CD4-positive, alpha-beta memory T cell (primary cell): ENCODE results near the gene LRTM2. TPM values are rescaled to one million over a fixed set of nuclear protein-coding genes. Genes with fewer than 3 reads are reported as not detected.

Experiments
- CTCF ChIA-PET: fragments of 350-600 bp; sonication (Branson Sonifier 250); formaldehyde crosslinking; loops from one replicate; lab custom pipeline; 2021; ENCODE audit warnings: inconsistent platforms; ENCODE audit not compliant: partially characterized antibody; lab: Charles Lee
- POLR2A ChIA-PET: fragments of 350-600 bp; sonication (Branson Sonifier 250); formaldehyde crosslinking; loops from one replicate; lab custom pipeline; 2021; ENCODE audit not compliant: partially characterized antibody; lab: Charles Lee
- DNase-seq, 5 donors: peaks; one replicate each; pipeline versions ENCODE4 v3.0.0 to v3.0.0-alpha.2; 2020 to 2022; ENCODE audit warnings: mixed read lengths in 1 of 5
- H3K27ac ChIP-seq: one replicate; pipeline ENCODE4 v1.7.0; 2013; ENCODE audit warnings: low read depth, low read length
- H3K27me3 ChIP-seq: 2 replicates; pipeline ENCODE4 v1.7.0; 2013; ENCODE audit warnings: mild to moderate bottlenecking, low read length, moderate library complexity; ENCODE audit not compliant: insufficient read depth
- H3K36me3 ChIP-seq: 2 replicates; pipeline ENCODE4 v1.7.0; 2013; ENCODE audit warnings: mild to moderate bottlenecking, low read length, moderate library complexity; ENCODE audit not compliant: insufficient read depth
- H3K4me1 ChIP-seq: 2 replicates; pipeline ENCODE4 v1.7.0; 2013; ENCODE audit warnings: mild to moderate bottlenecking, low read length, moderate library complexity; ENCODE audit not compliant: insufficient read depth
- H3K4me3 ChIP-seq, 2 donors: one replicate each; pipeline ENCODE4 v1.7.0; 2013; ENCODE audit warnings: low read length in 2 of 2, mild to moderate bottlenecking in 1 of 2
- H3K9me3 ChIP-seq, 2 donors: one replicate each; pipeline ENCODE4 v1.7.0; 2013; ENCODE audit warnings: low read length in 2 of 2, control low read depth in 1 of 2; ENCODE audit not compliant: control insufficient read depth in 1 of 2
- H3K27ac Mint-ChIP-seq, 7 donors: one replicate each; pipeline ENCODE4 v1.8.0; 2020 to 2021; ENCODE audit warnings: mixed read lengths in 7 of 7, mild to moderate bottlenecking in 6 of 7, inconsistent platforms in 3 of 7, moderate library complexity in 3 of 7
- H3K27me3 Mint-ChIP-seq, 2 donors: one replicate each; pipeline ENCODE4 v1.8.0; 2020 to 2021; ENCODE audit warnings: mixed read lengths in 2 of 2
- H3K36me3 Mint-ChIP-seq, 2 donors: one replicate each; pipeline ENCODE4 v1.8.0; 2020 to 2021; ENCODE audit warnings: mixed read lengths in 2 of 2, inconsistent platforms in 1 of 2, mild to moderate bottlenecking in 1 of 2
- H3K4me1 Mint-ChIP-seq, 4 donors: one replicate each; pipeline ENCODE4 v1.8.0; 2020 to 2021; ENCODE audit warnings: mixed read lengths in 4 of 4, mild to moderate bottlenecking in 1 of 4
- H3K4me3 Mint-ChIP-seq, 8 donors: one replicate each; pipeline ENCODE4 v1.8.0; 2020 to 2021; ENCODE audit warnings: mixed read lengths in 8 of 8, mild to moderate bottlenecking in 7 of 8, moderate library complexity in 6 of 8, inconsistent platforms in 3 of 8
- H3K9me3 Mint-ChIP-seq, 8 donors: one replicate each; pipeline ENCODE4 v1.8.0; 2020 to 2021; ENCODE audit warnings: mixed read lengths in 8 of 8, mild to moderate bottlenecking in 5 of 8, inconsistent platforms in 3 of 8, moderate library complexity in 1 of 8
- intact Hi-C: fragments of 100-400 bp; cut with micrococcal nuclease; formaldehyde crosslinking; loops from one replicate; pipeline ENCODE4 v1.15.1; 2023
- polyA plus RNA-seq, 2 donors: library from polyadenylated mRNA; unstranded; fragments of 300-500 nt; fragmentation: Illumina TruSeq; gene quantifications; one replicate each; pipeline ENCODE4 v1.2.3, GENCODE V29; 2021
- total RNA-seq, 2 experiments: library from RNA; stranded (reverse); gene quantifications; one replicate each; pipeline ENCODE4 v1.2.3, GENCODE V29; 2021

Gene LRTM2
- total and polyA plus RNA-seq, 4 experiments from 2014 or later, result not detected

DNA sequence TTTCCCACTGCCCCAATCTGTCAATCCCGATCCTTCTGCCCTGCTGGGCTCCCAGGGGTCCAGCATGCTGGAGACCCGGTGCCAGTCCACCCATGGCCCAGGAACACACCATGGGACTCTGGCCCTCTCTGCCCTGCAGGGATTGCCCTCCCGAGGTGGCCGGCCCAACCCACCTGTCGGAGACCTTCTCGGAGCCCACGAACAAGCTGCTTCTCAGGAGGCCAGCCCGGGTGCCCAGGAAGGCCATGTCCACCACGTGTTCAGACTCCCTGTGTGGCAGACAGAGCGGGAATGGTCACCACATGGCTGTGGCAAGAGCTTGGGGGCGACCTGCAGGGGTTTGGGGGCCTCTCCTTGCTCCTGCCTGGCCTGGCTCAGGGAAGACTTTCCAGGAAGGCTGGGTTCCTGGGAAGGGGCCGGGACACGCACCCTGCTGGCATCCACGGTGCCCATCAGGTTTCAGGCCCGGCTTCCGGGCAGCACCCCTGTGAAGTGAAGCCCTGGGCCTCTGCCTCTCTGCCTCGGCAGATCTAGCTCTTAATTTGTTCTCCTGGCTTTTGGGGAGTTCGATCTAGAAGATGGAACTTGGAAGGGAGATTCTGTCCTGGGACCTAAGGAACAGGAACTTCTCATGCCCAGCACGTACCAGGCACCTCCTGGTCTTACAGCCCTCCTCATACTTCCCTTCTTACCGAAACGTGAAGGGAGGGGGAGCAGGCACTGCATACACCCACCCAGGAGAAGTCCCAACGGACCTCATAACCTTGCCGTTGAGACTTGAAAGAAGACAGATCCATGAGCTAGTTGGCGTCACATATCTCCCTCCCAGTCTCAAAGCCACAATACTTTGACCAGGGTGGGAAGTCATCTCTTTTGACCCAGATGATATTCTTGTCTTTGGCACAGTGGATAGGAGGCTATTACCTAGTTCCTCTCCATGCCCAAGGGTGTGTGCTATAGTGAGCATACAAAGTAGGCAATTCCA, 26.3 kb downstream of the LRTM2 start:
- intact Hi-C loops, result no loop called here
- no peak overlapping the region for H3K27ac ChIP-seq
- no peaks in the 10 kb centered on the region for H3K4me1 ChIP-seq
- H3K36me3 Mint-ChIP-seq, result no peaks in the 10 kb centered on the region
- H3K4me1 Mint-ChIP-seq, result peaks cover 0 to 4% (median 0%) of the 10 kb centered on the region in 4 donors
- peaks cover 6% of the 10 kb centered on the region in 2 donors for H3K27me3 Mint-ChIP-seq
- H3K27me3 ChIP-seq, result no peaks in the 10 kb centered on the region
- no peaks in the 10 kb centered on the region for H3K9me3 Mint-ChIP-seq
- ChIA-PET CTCF (no interaction called here), POLR2A (no interaction called here)
- H3K9me3 ChIP-seq, result no peaks in the 10 kb centered on the region
- no peak overlapping the region for H3K4me3 Mint-ChIP-seq
- no peak overlapping the region for H3K4me3 ChIP-seq
- no peak for DNase-seq
- H3K27ac Mint-ChIP-seq, result no peak overlapping the region
- no peaks in the 10 kb centered on the region for H3K36me3 ChIP-seq

- H3K27ac Mint-ChIP-seq, result no peak overlapping the region
- POLR2A ChIA-PET, result no interaction called here
- CTCF ChIA-PET, result no interaction called here
Observed at GRCh38 chr12:1847411-1847810, 27.0 kb downstream of the LRTM2 start.

DNA sequence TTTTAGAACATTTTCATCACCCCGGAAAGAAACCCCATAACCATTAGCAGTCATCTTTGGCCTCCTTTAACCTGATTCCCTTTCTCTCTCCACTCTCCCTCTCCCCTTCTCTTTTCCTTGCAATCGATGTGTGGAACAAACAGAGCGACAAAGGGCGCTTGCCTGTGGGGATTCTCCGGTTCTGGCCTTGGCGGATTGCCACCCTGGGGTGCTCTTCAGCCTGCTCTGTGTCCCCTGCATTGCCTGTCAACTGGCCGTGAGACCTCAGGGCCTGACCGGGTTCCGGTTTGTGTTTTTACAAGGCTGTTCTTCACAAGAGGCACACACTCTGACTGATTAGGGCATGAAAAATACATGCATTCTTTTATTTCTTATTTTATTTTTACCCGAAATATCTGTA, 27.8 kb downstream of the LRTM2 start:
- peaks cover 0 to 4% (median 0%) of the 10 kb centered on the region in 4 donors for H3K4me1 Mint-ChIP-seq
- H3K27ac Mint-ChIP-seq, result no peak overlapping the region
- H3K36me3 ChIP-seq, result no peaks in the 10 kb centered on the region
- intact Hi-C loops, result no loop called here
- no peak overlapping the region for H3K4me3 Mint-ChIP-seq
- no peaks in the 10 kb centered on the region for H3K4me1 ChIP-seq
- no peaks in the 10 kb centered on the region for H3K27me3 ChIP-seq
- no peaks in the 10 kb centered on the region for H3K9me3 Mint-ChIP-seq
- H3K4me3 ChIP-seq, result no peak overlapping the region
- no peak for DNase-seq
- H3K9me3 ChIP-seq, result no peaks in the 10 kb centered on the region
- H3K36me3 Mint-ChIP-seq, result no peaks in the 10 kb centered on the region
- POLR2A ChIA-PET, result no interaction called here
- CTCF ChIA-PET, result no interaction called here
- H3K27me3 Mint-ChIP-seq, result peaks cover 6% of the 10 kb centered on the region in 2 donors
- H3K27ac ChIP-seq, result no peak overlapping the region

More at GRCh38 chr12:1847411-1847810, 27.0 kb downstream of the LRTM2 start:
- Mint-ChIP-seq H3K9me3 (no peaks in the 10 kb centered on the region), H3K27me3 (peaks cover 6% of the 10 kb centered on the region in 2 donors), H3K4me1 (peaks cover 0 to 4% (median 0%) of the 10 kb centered on the region in 4 donors), H3K4me3 (no peak overlapping the region), H3K36me3 (no peaks in the 10 kb centered on the region)
- Histone ChIP-seq H3K27me3 (no peaks in the 10 kb centered on the region), H3K4me1 (no peaks in the 10 kb centered on the region), H3K27ac (no peak overlapping the region), H3K9me3 (no peaks in the 10 kb centered on the region), H3K4me3 (no peak overlapping the region), H3K36me3 (no peaks in the 10 kb centered on the region)
- no peak for DNase-seq
- intact Hi-C loops, result no loop called here

DNA sequence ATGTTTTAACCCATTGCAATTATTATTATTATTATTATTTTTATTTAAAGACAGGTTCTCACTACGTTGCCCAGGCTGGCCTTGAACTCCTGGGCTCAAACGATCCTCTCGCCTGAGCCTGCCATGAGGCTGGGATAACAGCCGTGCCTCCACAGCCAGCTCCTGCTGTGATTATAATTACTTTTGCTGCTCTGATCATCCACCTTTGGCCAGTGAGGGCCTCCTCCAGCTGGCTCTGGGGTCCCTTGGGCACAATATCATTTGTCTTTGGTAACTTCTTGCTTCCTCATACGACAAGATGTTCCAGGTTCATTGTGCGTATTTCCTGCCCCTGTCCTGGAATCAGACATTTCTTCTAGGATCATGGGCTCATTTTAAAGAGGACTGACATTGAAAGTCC, 28.4 kb downstream of the LRTM2 start:
- Mint-ChIP-seq H3K27ac (no peak overlapping the region), H3K4me1 (peaks cover 0 to 4% (median 0%) of the 10 kb centered on the region in 4 donors), H3K4me3 (no peak overlapping the region), H3K9me3 (no peaks in the 10 kb centered on the region), H3K27me3 (peaks cover 7 to 8% of the 10 kb centered on the region in 2 donors), H3K36me3 (no peaks in the 10 kb centered on the region)
- no peaks in the 10 kb centered on the region for H3K27me3 ChIP-seq
- ChIA-PET POLR2A (no interaction called here), CTCF (no interaction called here)
- intact Hi-C loops, result no loop called here
- no peak overlapping the region for H3K4me3 ChIP-seq
- no peaks in the 10 kb centered on the region for H3K36me3 ChIP-seq
- no peak for DNase-seq
- H3K9me3 ChIP-seq, result no peaks in the 10 kb centered on the region
- H3K4me1 ChIP-seq, result no peaks in the 10 kb centered on the region
- H3K27ac ChIP-seq, result no peak overlapping the region

DNA sequence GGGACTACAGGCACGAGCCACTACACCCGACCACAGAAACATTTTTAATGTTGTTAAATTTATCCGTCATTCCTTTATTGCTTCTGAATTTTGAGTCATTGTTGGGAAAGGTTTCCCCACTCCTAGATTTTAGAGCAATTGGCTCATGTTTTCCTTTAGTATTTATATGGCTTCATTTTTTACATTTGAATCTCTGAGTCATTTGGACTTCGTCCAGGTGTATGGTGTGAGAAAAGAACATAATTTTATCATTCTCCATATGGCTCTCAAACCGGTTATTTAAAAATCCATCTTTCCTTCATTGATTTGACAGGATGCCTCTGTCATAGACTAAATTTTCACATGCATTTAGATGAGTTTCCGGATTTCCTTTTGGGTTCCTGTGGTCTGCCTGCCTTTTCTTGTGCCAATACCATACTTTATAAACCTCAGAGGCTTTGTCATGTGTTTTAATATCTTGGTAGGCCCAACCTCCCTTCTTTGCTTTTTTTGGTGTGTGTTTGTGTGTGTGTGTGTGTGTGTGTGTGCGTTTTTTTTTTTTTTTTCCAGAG, 30.9 kb downstream of the LRTM2 start:
- peaks cover 1 to 6% of the 10 kb centered on the region in 2 donors for H3K27me3 Mint-ChIP-seq
- ChIA-PET POLR2A (no interaction called here), CTCF (no interaction called here)
- DNase-seq, result no peak
- no peaks in the 10 kb centered on the region for H3K36me3 Mint-ChIP-seq
- peaks cover 0 to 7% (median 5%) of the 10 kb centered on the region in 4 donors for H3K4me1 Mint-ChIP-seq
- intact Hi-C loops, result no loop called here
- no peaks in the 10 kb centered on the region for H3K9me3 ChIP-seq
- no peaks in the 10 kb centered on the region for H3K27me3 ChIP-seq
- H3K4me1 ChIP-seq, result peaks cover 4% of the 10 kb centered on the region
- no peak overlapping the region for H3K27ac Mint-ChIP-seq
- no peak overlapping the region for H3K27ac ChIP-seq
- no peak overlapping the region for H3K4me3 ChIP-seq
- no peaks in the 10 kb centered on the region for H3K36me3 ChIP-seq
- H3K9me3 Mint-ChIP-seq, result no peaks in the 10 kb centered on the region
- H3K4me3 Mint-ChIP-seq, result no peak overlapping the region

DNA sequence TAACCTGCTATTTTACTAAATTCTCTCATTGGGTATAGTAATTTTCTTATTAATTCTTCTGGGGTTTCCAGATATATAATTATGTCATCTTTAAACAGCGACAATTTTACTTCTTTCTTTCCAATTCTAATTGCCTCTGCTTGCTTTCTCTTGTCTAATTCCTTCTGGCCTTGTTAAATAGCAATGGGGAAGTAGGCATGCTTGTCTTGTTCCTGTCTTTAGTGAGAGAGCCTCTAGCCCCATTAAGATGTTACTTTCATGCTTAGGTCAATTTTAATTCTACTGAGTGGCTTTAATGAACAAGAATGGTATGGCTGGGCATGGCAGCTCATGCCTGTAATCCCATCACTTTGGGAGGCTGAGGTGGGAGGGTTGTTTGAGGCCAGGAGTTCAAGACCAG, 31.7 kb downstream of the LRTM2 start:
- POLR2A ChIA-PET, result no interaction called here
- Histone ChIP-seq H3K4me1 (peaks cover 4% of the 10 kb centered on the region), H3K27ac (no peak overlapping the region), H3K36me3 (no peaks in the 10 kb centered on the region), H3K4me3 (no peak overlapping the region), H3K9me3 (no peaks in the 10 kb centered on the region), H3K27me3 (no peaks in the 10 kb centered on the region)
- Mint-ChIP-seq H3K4me1 (peaks cover 0 to 7% (median 5%) of the 10 kb centered on the region in 4 donors), H3K27ac (no peak overlapping the region), H3K36me3 (no peaks in the 10 kb centered on the region), H3K4me3 (no peak overlapping the region), H3K9me3 (no peaks in the 10 kb centered on the region), H3K27me3 (peaks cover 1 to 6% of the 10 kb centered on the region in 2 donors)
- intact Hi-C loops, result no loop called here
- CTCF ChIA-PET, result no interaction called here
- DNase-seq, result no peak

- H3K27me3 Mint-ChIP-seq, result peaks cover 1 to 6% of the 10 kb centered on the region in 2 donors
- intact Hi-C loops, result no loop called here
- no peaks in the 10 kb centered on the region for H3K36me3 Mint-ChIP-seq
- peaks cover 0 to 7% (median 5%) of the 10 kb centered on the region in 4 donors for H3K4me1 Mint-ChIP-seq
- DNase-seq, result no peak
- CTCF ChIA-PET, result no interaction called here
- no peak overlapping the region for H3K27ac Mint-ChIP-seq
- Histone ChIP-seq H3K36me3 (no peaks in the 10 kb centered on the region), H3K4me3 (no peak overlapping the region), H3K27me3 (no peaks in the 10 kb centered on the region), H3K4me1 (peaks cover 4% of the 10 kb centered on the region), H3K27ac (no peak overlapping the region), H3K9me3 (no peaks in the 10 kb centered on the region)
- H3K9me3 Mint-ChIP-seq, result no peaks in the 10 kb centered on the region
- H3K4me3 Mint-ChIP-seq, result no peak overlapping the region
- POLR2A ChIA-PET, result no interaction called here
Observed at GRCh38 chr12:1853716-1854115, 33.4 kb downstream of the LRTM2 start.
